HEK293 (cell line): ENCODE results near the gene GOLIM4.

Experiments used
- CTCF ChIA-PET: fragments of 350-600 bp; formaldehyde crosslinking; extraction: SDS; loops from one replicate; lab custom pipeline; 2021; ENCODE audit warnings: antibody characterized with exemption; lab: Yijun Ruan, JAX
- POLR2A ChIA-PET: fragments of 300-600 bp; formaldehyde crosslinking; extraction: SDS; loops from one replicate; lab custom pipeline; 2020; ENCODE audit warnings: antibody characterized with exemption, inconsistent platforms; lab: Yijun Ruan, JAX
- H3K27ac ChIP-seq: fragments of 200-500 bp; sonication (Bioruptor generic); 2 replicates; pipeline ENCODE4 v1.5.1; 2014; ENCODE audit warnings: low read depth, low read length, control low read depth, inconsistent platforms; ENCODE audit errors: extremely low read depth
- H3K36me3 ChIP-seq, 2 experiments: fragments of 200-500 bp in 1 of 2; sonication (Bioruptor generic) in 1 of 2; 1 replicate in 1 of 2; 2 replicates in 1 of 2; pipeline ENCODE4 v1.5.1; 2014 to 2017; ENCODE audit warnings: inconsistent platforms in 2 of 2, low read length in 2 of 2; ENCODE audit not compliant: control insufficient read depth in 2 of 2, insufficient read depth in 1 of 2
- H3K4me1 ChIP-seq: fragments of 200-500 bp; sonication (Bioruptor generic); 2 replicates; pipeline ENCODE4 v1.5.1; 2014; ENCODE audit warnings: mild to moderate bottlenecking, low read length, inconsistent platforms; ENCODE audit not compliant: control insufficient read depth, insufficient read depth
- H3K4me3 ChIP-seq: 2 replicates; pipeline ENCODE4 v1.5.1; 2011; ENCODE audit warnings: low read depth, mild to moderate bottlenecking, control low read depth, low read length, moderate library complexity
- H3K9me3 ChIP-seq: fragments of 200-500 bp; sonication (Bioruptor generic); 2 replicates; pipeline ENCODE4 v1.5.1; 2014; ENCODE audit warnings: low read depth, low read length, inconsistent platforms; ENCODE audit not compliant: control insufficient read depth, insufficient read depth
- EGR2 ChIP-seq: fragments of 450-650 bp; formaldehyde crosslinking; IDR thresholded peaks from 2 replicates; pipeline ENCODE4 v1.5.1; 2016; ENCODE audit warnings: low read depth, missing biosample characterization, missing genetic modification characterization
- FEZF1 ChIP-seq: fragments of 450-650 bp; formaldehyde crosslinking; IDR thresholded peaks from 2 replicates; pipeline ENCODE4 v1.5.1; 2016; ENCODE audit warnings: missing biosample characterization, missing genetic modification characterization
- GLI2 ChIP-seq: fragments of 450-650 bp; formaldehyde crosslinking; IDR thresholded peaks from 2 replicates; pipeline ENCODE4; 2017; ENCODE audit warnings: missing biosample characterization, missing genetic modification characterization, low read depth, borderline replicate concordance
- GLIS2 ChIP-seq: fragments of 450-650 bp; formaldehyde crosslinking; IDR thresholded peaks from 2 replicates; pipeline ENCODE4 v1.5.1; 2016; ENCODE audit warnings: missing biosample characterization, missing genetic modification characterization
- KLF8 ChIP-seq: fragments of 450-650 bp; formaldehyde crosslinking; IDR thresholded peaks from 2 replicates; pipeline ENCODE4 v1.5.1; 2016; ENCODE audit warnings: missing biosample characterization, missing genetic modification characterization
- SP7 ChIP-seq: fragments of 450-650 bp; formaldehyde crosslinking; IDR thresholded peaks from 2 replicates; pipeline ENCODE4 v1.5.1; 2016; ENCODE audit warnings: missing biosample characterization, missing genetic modification characterization
- TRIM28 ChIP-seq: IDR thresholded peaks from 2 replicates; pipeline ENCODE4 v1.6.1; 2011; ENCODE audit warnings: low read length, control low read depth, borderline replicate concordance
- ZBTB17 ChIP-seq: fragments of 450-650 bp; formaldehyde crosslinking; IDR thresholded peaks from 2 replicates; pipeline ENCODE4 v1.5.1; 2016; ENCODE audit warnings: missing biosample characterization, missing genetic modification characterization
- ZNF112 ChIP-seq: fragments of 450-650 bp; formaldehyde crosslinking; IDR thresholded peaks from 2 replicates; pipeline ENCODE4 v1.5.0; 2017; ENCODE audit warnings: missing biosample characterization, missing genetic modification characterization
- ZNF138 ChIP-seq: fragments of 450-650 bp; formaldehyde crosslinking; IDR thresholded peaks from 2 replicates; pipeline ENCODE4 v1.5.1; 2016; ENCODE audit warnings: missing biosample characterization, missing genetic modification characterization, borderline replicate concordance
- ZNF140 ChIP-seq: fragments of 450-650 bp; formaldehyde crosslinking; IDR thresholded peaks from 2 replicates; pipeline ENCODE4 v1.5.1; 2016; ENCODE audit warnings: missing biosample characterization, missing genetic modification characterization
- ZNF146 ChIP-seq: fragments of 450-650 bp; formaldehyde crosslinking; IDR thresholded peaks from 2 replicates; pipeline ENCODE4 v1.5.1; 2016; ENCODE audit warnings: missing biosample characterization, missing genetic modification characterization
- ZNF223 ChIP-seq: fragments of 450-650 bp; formaldehyde crosslinking; IDR thresholded peaks from 2 replicates; pipeline ENCODE4 v1.5.1; 2016; ENCODE audit warnings: missing biosample characterization, missing genetic modification characterization
- ZNF324 ChIP-seq: fragments of 450-650 bp; formaldehyde crosslinking; IDR thresholded peaks from 2 replicates; pipeline ENCODE4 v1.5.1; 2016; ENCODE audit warnings: missing biosample characterization, missing genetic modification characterization
- ZNF391 ChIP-seq: fragments of 450-650 bp; formaldehyde crosslinking; IDR thresholded peaks from 2 replicates; pipeline ENCODE4 v1.5.1; 2016; ENCODE audit warnings: low read depth, missing biosample characterization, missing genetic modification characterization, borderline replicate concordance
- ZNF544 ChIP-seq: fragments of 450-650 bp; formaldehyde crosslinking; IDR thresholded peaks from 2 replicates; pipeline ENCODE4 v1.5.0; 2017; ENCODE audit warnings: missing biosample characterization, missing genetic modification characterization
- ZNF658 ChIP-seq: fragments of 450-650 bp; formaldehyde crosslinking; IDR thresholded peaks from 2 replicates; pipeline ENCODE4; 2016; ENCODE audit warnings: missing biosample characterization, missing genetic modification characterization
- ZNF76 ChIP-seq: fragments of 450-650 bp; formaldehyde crosslinking; IDR thresholded peaks from 2 replicates; pipeline ENCODE4; 2016; ENCODE audit warnings: low read depth, missing biosample characterization, missing genetic modification characterization, borderline replicate concordance
- ZNF830 ChIP-seq: fragments of 450-650 bp; IDR thresholded peaks from 2 replicates; pipeline ENCODE4 v1.5.0; 2018; ENCODE audit warnings: missing biosample characterization, missing genetic modification characterization, low read depth, mild to moderate bottlenecking, moderate library complexity
- TF ChIP-seq, protein P1 (sequence below): fragments of 450-650 bp; formaldehyde crosslinking; IDR thresholded peaks from 2 replicates; pipeline ENCODE4 v1.5.1; 2016; ENCODE audit warnings: missing biosample characterization, missing genetic modification characterization, borderline replicate concordance
- TF ChIP-seq, protein P2 (sequence below): fragments of 450-650 bp; formaldehyde crosslinking; IDR thresholded peaks from 2 replicates; pipeline ENCODE4 v1.5.1; 2017; ENCODE audit warnings: missing biosample characterization, missing genetic modification characterization
- TF ChIP-seq, protein P3 (sequence below): fragments of 450-650 bp; formaldehyde crosslinking; conservative IDR thresholded peaks from 2 replicates; pipeline ENCODE4 v1.5.1; 2016; ENCODE audit warnings: low read depth, missing biosample characterization, missing genetic modification characterization

GOLIM4 gene

GRCh38 chr3:168100777-168101492, 5.2 kb upstream of the GOLIM4 start (continued):
- TF ChIP-seq, protein P1, sequence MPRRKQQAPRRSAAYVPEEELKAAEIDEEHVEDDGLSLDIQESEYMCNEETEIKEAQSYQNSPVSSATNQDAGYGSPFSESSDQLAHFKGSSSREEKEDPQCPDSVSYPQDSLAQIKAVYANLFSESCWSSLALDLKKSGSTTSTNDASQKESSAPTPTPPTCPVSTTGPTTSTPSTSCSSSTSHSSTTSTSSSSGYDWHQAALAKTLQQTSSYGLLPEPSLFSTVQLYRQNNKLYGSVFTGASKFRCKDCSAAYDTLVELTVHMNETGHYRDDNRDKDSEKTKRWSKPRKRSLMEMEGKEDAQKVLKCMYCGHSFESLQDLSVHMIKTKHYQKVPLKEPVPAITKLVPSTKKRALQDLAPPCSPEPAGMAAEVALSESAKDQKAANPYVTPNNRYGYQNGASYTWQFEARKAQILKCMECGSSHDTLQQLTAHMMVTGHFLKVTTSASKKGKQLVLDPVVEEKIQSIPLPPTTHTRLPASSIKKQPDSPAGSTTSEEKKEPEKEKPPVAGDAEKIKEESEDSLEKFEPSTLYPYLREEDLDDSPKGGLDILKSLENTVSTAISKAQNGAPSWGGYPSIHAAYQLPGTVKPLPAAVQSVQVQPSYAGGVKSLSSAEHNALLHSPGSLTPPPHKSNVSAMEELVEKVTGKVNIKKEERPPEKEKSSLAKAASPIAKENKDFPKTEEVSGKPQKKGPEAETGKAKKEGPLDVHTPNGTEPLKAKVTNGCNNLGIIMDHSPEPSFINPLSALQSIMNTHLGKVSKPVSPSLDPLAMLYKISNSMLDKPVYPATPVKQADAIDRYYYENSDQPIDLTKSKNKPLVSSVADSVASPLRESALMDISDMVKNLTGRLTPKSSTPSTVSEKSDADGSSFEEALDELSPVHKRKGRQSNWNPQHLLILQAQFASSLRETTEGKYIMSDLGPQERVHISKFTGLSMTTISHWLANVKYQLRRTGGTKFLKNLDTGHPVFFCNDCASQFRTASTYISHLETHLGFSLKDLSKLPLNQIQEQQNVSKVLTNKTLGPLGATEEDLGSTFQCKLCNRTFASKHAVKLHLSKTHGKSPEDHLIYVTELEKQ (tag by site-specific recombination) = no peak
- TF ChIP-seq ZNF544 (tag by site-specific recombination) (no peak), EGR2 (tag by site-specific recombination) (no peak), ZNF658 (tag by site-specific recombination) (no peak)

- Histone ChIP-seq H3K27ac (no peak overlapping the region), H3K4me1 (peaks cover 9% of the 10 kb centered on the region; the same call in 1 of the 2 replicates), H3K36me3 (no peaks in the 10 kb centered on the region), H3K4me3 (no peak overlapping the region), H3K9me3 (no peaks in the 10 kb centered on the region)
- CTCF ChIA-PET = interaction anchor here (1.5 kb wide), 1 partner anchor 56 kb away, joined by 4 read pairs; no protein-coding TSS in a partner anchor
- POLR2A ChIA-PET = no interaction called here
- TF ChIP-seq SP7 (tag by site-specific recombination) = no peak
- no peak for TF ChIP-seq TRIM28
- no peak for TF ChIP-seq ZNF138 (tag by site-specific recombination)
- TF ChIP-seq GLI2 (tag by site-specific recombination) = no peak
- TF ChIP-seq, protein P2, sequence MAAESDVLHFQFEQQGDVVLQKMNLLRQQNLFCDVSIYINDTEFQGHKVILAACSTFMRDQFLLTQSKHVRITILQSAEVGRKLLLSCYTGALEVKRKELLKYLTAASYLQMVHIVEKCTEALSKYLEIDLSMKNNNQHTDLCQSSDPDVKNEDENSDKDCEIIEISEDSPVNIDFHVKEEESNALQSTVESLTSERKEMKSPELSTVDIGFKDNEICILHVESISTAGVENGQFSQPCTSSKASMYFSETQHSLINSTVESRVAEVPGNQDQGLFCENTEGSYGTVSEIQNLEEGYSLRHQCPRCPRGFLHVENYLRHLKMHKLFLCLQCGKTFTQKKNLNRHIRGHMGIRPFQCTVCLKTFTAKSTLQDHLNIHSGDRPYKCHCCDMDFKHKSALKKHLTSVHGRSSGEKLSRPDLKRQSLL (tag by site-specific recombination) = no peak
- no peak for TF ChIP-seq ZNF830 (tag by site-specific recombination)
- no peak for TF ChIP-seq ZNF112 (tag by site-specific recombination)
- TF ChIP-seq ZNF324 (tag by site-specific recombination) = no peak
- TF ChIP-seq, all 188 proteins: peak for 0
Observed at GRCh38 chr3:168097381-168097780, 1.7 kb upstream of the GOLIM4 start.

DNA sequence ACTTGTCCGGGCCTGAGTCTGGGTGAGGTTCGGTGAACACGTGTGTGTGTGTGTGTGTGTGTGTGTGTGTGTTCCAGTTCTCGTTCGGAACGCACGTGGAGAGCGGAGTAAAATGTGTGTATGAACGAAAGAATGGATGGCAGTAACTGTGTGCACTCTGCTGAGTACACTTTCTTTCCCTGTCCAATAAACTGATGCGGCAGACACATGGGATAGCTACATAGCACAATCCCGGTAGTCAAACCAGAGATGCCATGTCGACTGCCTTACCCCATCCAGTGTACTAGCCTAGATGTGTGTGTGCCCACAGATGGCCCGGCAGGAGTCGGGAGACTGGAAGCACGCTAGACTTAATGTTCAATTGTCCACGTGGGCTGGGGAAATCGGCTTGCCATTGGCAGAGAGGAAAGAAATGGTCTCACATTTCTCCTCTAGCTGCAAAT, 507 bp upstream of the GOLIM4 start:
- Histone ChIP-seq H3K4me1 (peaks cover 10% of the 10 kb centered on the region; the same call in 1 of the 2 replicates), H3K4me3 (peak overlapping the region; percentile 91), H3K36me3 (no peaks in the 10 kb centered on the region), H3K9me3 (no peaks in the 10 kb centered on the region), H3K27ac (peak overlapping the region; percentile 91)
- ChIA-PET POLR2A (interaction anchor here (0.5 to 1.4 kb wide), 3 partner anchors 10 to 202 kb away, joined by 3 read pairs; no protein-coding TSS in a partner anchor), CTCF (interaction anchor here (0.7 to 1.5 kb wide), 2 partner anchors 40 to 55 kb away, joined by 4 read pairs; no protein-coding TSS in a partner anchor)
- TF ChIP-seq ZNF146 (tag by site-specific recombination) (peak; percentile 58), ZNF140 (tag by site-specific recombination) (no peak), ZNF391 (tag by site-specific recombination) (peak; percentile 82; the same call in 1 of the 2 replicates), ZBTB17 (tag by site-specific recombination) (peak; percentile 95), SP7 (tag by site-specific recombination) (peak; percentile 91), ZNF76 (tag by site-specific recombination) (peak; percentile 77; the same call in 1 of the 2 replicates), KLF8 (tag by site-specific recombination) (peak; percentile 87), GLIS2 (tag by site-specific recombination) (no peak), ZNF223 (tag by site-specific recombination) (peak; percentile 74; the same call in 1 of the 2 replicates), FEZF1 (tag by site-specific recombination) (peak; percentile 9; the same call in 1 of the 2 replicates)
- TF ChIP-seq, protein P3, sequence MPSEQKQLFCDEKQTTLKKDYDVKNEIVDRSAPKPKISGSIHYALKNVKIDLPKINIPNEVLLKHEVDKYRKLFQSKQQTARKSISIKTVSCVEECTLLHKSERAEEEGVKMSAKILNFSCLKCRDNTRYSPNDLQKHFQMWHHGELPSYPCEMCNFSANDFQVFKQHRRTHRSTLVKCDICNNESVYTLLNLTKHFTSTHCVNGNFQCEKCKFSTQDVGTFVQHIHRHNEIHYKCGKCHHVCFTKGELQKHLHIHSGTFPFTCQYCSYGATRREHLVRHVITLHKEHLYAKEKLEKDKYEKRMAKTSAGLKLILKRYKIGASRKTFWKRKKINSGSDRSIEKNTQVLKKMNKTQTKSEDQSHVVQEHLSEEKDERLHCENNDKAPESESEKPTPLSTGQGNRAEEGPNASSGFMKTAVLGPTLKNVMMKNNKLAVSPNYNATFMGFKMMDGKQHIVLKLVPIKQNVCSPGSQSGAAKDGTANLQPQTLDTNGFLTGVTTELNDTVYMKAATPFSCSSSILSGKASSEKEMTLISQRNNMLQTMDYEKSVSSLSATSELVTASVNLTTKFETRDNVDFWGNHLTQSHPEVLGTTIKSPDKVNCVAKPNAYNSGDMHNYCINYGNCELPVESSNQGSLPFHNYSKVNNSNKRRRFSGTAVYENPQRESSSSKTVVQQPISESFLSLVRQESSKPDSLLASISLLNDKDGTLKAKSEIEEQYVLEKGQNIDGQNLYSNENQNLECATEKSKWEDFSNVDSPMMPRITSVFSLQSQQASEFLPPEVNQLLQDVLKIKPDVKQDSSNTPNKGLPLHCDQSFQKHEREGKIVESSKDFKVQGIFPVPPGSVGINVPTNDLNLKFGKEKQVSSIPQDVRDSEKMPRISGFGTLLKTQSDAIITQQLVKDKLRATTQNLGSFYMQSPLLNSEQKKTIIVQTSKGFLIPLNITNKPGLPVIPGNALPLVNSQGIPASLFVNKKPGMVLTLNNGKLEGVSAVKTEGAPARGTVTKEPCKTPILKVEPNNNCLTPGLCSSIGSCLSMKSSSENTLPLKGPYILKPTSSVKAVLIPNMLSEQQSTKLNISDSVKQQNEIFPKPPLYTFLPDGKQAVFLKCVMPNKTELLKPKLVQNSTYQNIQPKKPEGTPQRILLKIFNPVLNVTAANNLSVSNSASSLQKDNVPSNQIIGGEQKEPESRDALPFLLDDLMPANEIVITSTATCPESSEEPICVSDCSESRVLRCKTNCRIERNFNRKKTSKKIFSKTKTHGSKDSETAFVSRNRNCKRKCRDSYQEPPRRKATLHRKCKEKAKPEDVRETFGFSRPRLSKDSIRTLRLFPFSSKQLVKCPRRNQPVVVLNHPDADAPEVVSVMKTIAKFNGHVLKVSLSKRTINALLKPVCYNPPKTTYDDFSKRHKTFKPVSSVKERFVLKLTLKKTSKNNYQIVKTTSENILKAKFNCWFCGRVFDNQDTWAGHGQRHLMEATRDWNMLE (tag by site-specific recombination) = peak; percentile 42; the same call in 1 of the 2 replicates
